Smooth muscle cell of bladder (primary cell): ENCODE results near the gene SPINK7. TPM values are rescaled to one million over a fixed set of nuclear protein-coding genes. Genes with fewer than 3 reads are reported as not detected.

ENCODE experiments used
- total RNA-seq: library from RNA; depleted of rRNA; stranded (reverse); fragments of >200 nt; gene quantifications from 2 replicates; pipeline ENCODE4 v1.2.3, GENCODE V29; 2014

SPINK7 gene
- not detected in 2 replicates for total RNA-seq

GRCh38 chr5:148312153-148312552, at the start of gene SPINK7:
Gene SPINK7, plus strand, starts transcription at chr5:148312423. Its CDS starts 61 bp downstream, at chr5:148312484.

GRCh38 chr5:148268566-148268965, 43.7 kb upstream of the SPINK7 start, which contains the start of gene SPINK13:
Gene SPINK13, plus strand, starts transcription at chr5:148268794. Its CDS starts 1,279 bp downstream, at chr5:148270073.

GRCh38 chr5:148335259-148335658, 23.0 kb downstream of the SPINK7 start, which contains the start of gene SPINK9:
Gene SPINK9, plus strand, starts transcription at chr5:148335559. Its CDS starts 55 bp downstream, at chr5:148335614.

Other genes starting within 250 kb of the SPINK7 start
- under 0.01 TPM in 1 of 2 replicates, not detected in the other for gene SPINK5, start 248.4 kb upstream of the SPINK7 start, total RNA-seq
- not detected in 2 replicates for gene SPINK14, start 143.9 kb upstream of the SPINK7 start, total RNA-seq
- 3.1 and 15.6 TPM in 2 replicates for gene SPINK6, start 109.4 kb upstream of the SPINK7 start, total RNA-seq
- gene MARCOL, start 73.9 kb upstream of the SPINK7 start, total RNA-seq, result 4.0 and 8.3 TPM in 2 replicates
- 2.4 and 4.5 TPM in 2 replicates for gene SPINK13, start 43.6 kb upstream of the SPINK7 start, total RNA-seq
- not detected in 2 replicates for gene SPINK9, start 23.1 kb downstream of the SPINK7 start, total RNA-seq
- 51.5 and 54.6 TPM in 2 replicates for gene FBXO38, start 71.5 kb downstream of the SPINK7 start, total RNA-seq